ENCODE measurements around the gene PLSCR4.

DNA sequence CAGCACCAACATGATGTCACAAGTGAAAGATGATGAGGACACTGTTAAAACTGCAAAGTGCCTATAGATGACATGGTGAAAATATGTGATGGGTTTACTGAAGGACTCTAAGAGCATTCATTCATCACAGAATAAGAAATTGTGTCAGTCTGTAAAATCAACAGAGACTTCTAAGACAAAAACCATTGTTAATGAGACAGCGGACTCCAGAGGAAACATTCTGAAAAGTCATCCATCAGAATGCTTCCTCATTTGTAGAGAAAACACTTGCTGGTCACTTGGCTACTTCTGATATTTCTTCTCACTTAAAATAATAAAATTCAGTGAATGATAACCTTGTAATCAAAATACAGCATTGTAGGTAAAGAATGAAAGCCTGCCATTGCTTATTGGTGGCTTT, 7.3 kb downstream of the PLSCR4 start:
- TF ChIP-seq POLR2A (IDR thresholded peaks at IDR 0.05) = no peak
- TF ChIP-seq CTCF (IDR thresholded peaks at IDR 0.05) = no peak
- no peak for TF ChIP-seq EP300 (IDR thresholded peaks at IDR 0.05)
- TF ChIP-seq POLR2AphosphoS5 (IDR thresholded peaks at IDR 0.05) = no peak
